Esophagus squamous epithelium (tissue), 4 donors: ENCODE data around the gene SFMBT2.

ENCODE experiments used
- POLR2A ChIP-seq, 4 donors: fragments of 450-650 bp; IDR thresholded peaks; one replicate each; pipeline ENCODE4 v1.6.1; 2017; ENCODE audit warnings: antibody characterized with exemption in 4 of 4, mild to moderate bottlenecking in 4 of 4, moderate library complexity in 3 of 4
- TF ChIP-seq, protein P1 (sequence below), 6 experiments: fragments of 450-650 bp in 4 of 6; fragments of 200-600 bp in 2 of 6; sonication (generic) in 2 of 6; IDR thresholded peaks; one replicate each; pipeline ENCODE4 v1.5.1; 2016 to 2019; ENCODE audit warnings: antibody characterized with exemption in 6 of 6, mild to moderate bottlenecking in 4 of 6, moderate library complexity in 4 of 6

GRCh38 chr10:7351894-7352293 lies 58.9 kb downstream of the SFMBT2 start:
- no peak for TF ChIP-seq POLR2A (IDR thresholded peaks at IDR 0.05)
- TF ChIP-seq, protein P1, sequence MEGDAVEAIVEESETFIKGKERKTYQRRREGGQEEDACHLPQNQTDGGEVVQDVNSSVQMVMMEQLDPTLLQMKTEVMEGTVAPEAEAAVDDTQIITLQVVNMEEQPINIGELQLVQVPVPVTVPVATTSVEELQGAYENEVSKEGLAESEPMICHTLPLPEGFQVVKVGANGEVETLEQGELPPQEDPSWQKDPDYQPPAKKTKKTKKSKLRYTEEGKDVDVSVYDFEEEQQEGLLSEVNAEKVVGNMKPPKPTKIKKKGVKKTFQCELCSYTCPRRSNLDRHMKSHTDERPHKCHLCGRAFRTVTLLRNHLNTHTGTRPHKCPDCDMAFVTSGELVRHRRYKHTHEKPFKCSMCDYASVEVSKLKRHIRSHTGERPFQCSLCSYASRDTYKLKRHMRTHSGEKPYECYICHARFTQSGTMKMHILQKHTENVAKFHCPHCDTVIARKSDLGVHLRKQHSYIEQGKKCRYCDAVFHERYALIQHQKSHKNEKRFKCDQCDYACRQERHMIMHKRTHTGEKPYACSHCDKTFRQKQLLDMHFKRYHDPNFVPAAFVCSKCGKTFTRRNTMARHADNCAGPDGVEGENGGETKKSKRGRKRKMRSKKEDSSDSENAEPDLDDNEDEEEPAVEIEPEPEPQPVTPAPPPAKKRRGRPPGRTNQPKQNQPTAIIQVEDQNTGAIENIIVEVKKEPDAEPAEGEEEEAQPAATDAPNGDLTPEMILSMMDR (IDR thresholded peaks at IDR 0.05) = no peak
